ENCODE measurements around the gene PDCD1. TPM values are rescaled to one million over a fixed set of nuclear protein-coding genes. Genes with fewer than 3 reads are reported as not detected.
A peak's percentile ranks its signal among the peaks of the same experiment; 100 is the strongest.
"Not testable (repeated sequence)": the region's sequence is repeated elsewhere in the genome, so short reads cannot be mapped to it uniquely, and the experiment has no call there.

The PDCD1 gene
- total RNA-seq, result 1 to 10 TPM in 2 of 6 donors, under 1 TPM in 3, not detected in 1; 0.49 to 4.2 (median 0.91) TPM

DNA sequence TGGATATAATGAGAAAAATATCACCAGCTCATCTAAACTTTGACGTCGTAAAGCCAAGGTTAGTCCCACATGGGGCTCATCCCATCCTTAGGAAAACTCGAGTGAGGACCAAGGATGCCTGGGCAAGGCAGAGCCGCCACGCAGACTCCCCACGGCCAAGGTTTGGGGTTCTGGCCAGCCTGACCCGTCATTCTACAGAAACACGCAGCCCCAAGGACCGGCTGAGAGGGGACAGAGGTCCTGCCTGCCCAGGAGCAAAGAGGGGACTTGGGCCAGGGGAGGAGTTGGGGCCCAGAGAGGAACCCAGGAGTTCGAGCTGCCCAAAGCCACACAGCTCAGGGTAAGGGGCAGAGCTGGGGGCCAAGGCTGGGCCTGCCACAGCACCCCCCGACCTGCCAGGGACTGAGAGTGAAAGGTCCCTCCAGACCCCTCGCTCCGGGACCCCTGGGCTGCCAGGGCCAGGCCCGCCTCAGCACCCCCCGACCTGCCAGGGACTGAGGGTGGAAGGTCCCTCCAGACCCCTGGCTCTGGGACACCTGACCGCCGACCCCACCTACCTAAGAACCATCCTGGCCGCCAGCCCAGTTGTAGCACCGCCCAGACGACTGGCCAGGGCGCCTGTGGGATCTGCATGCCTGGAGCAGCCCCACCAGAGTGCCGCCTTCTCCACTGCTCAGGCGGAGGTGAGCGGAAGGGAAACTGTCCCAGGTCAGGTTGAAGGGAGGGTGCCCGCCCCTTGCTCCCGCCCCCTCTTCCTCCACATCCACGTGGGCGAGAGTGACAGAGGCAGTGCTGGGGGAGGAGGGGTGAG, at the start of gene PDCD1:
PDCD1 (minus strand) TSS at position 689 of the 811 bp plus-strand sequence; CDS start at position 633, 56 bp downstream.
- Histone ChIP-seq H3K4me1 (peaks cover 5 to 20% (median 12%) of the 10 kb centered on the region in 4 donors), H3K36me3 (no peaks in the 10 kb centered on the region), H3K27me3 (peaks cover 0 to 5% (median 2%) of the 10 kb centered on the region in 4 donors), H3K9me3 (no peaks in the 10 kb centered on the region), H3K27ac (peak within 1 kb of the TSS; percentile 38 to 84 (median 70)), H3K4me3 (peak within 1 kb of the TSS in 3 of 4 donors; percentile 23 to 33 (median 30))
- DNase-seq, result peak in 1 of 2 donors; percentile 83
- ATAC-seq (ENCODE audit: low FRiP score in 2 of 2), result no peak
- 58 to 91% methylated on average over 6 to 24 of the region's 28 CpGs for WGBS, 2 donors
- TF ChIP-seq POLR2A (IDR thresholded peaks at IDR 0.05) (peak in 1 of 4 donors; percentile 43), EP300 (IDR thresholded peaks at IDR 0.05) (no peak), POLR2AphosphoS5 (IDR thresholded peaks at IDR 0.05) (no peak)
- TF ChIP-seq, protein P1, sequence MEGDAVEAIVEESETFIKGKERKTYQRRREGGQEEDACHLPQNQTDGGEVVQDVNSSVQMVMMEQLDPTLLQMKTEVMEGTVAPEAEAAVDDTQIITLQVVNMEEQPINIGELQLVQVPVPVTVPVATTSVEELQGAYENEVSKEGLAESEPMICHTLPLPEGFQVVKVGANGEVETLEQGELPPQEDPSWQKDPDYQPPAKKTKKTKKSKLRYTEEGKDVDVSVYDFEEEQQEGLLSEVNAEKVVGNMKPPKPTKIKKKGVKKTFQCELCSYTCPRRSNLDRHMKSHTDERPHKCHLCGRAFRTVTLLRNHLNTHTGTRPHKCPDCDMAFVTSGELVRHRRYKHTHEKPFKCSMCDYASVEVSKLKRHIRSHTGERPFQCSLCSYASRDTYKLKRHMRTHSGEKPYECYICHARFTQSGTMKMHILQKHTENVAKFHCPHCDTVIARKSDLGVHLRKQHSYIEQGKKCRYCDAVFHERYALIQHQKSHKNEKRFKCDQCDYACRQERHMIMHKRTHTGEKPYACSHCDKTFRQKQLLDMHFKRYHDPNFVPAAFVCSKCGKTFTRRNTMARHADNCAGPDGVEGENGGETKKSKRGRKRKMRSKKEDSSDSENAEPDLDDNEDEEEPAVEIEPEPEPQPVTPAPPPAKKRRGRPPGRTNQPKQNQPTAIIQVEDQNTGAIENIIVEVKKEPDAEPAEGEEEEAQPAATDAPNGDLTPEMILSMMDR (IDR thresholded peaks at IDR 0.05), result no peak

DNA sequence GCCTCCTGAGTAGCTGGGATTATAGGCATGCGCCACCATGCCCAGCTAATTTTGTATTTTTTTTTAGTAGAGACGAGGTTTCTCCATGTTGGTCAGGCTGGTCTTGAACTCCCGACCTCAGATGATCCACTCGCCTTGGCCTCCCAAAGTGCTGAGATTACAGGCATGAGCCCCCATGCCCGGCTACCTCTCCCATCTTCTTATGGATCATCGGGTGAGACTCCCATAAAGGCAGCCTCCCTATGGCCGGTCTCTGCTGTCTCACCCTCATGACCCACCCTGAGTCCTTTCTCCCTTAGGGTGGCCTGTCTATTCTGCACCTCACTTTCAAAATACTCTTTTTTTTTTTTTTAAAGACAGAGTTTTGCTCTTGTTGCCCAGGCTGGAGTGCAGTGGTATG, 49.1 kb upstream of the PDCD1 start:
- not testable (repeated sequence) for H3K36me3 ChIP-seq; H3K4me1 ChIP-seq; ATAC-seq (ENCODE audit: low FRiP score in 2 of 2); H3K9me3 ChIP-seq; H3K27me3 ChIP-seq; H3K4me3 ChIP-seq; H3K27ac ChIP-seq
- DNase-seq, result peak in 1 of 2 donors; percentile 5
- 85 to 98% methylated on average over 7 of the region's 7 CpGs for WGBS, 2 donors

DNA sequence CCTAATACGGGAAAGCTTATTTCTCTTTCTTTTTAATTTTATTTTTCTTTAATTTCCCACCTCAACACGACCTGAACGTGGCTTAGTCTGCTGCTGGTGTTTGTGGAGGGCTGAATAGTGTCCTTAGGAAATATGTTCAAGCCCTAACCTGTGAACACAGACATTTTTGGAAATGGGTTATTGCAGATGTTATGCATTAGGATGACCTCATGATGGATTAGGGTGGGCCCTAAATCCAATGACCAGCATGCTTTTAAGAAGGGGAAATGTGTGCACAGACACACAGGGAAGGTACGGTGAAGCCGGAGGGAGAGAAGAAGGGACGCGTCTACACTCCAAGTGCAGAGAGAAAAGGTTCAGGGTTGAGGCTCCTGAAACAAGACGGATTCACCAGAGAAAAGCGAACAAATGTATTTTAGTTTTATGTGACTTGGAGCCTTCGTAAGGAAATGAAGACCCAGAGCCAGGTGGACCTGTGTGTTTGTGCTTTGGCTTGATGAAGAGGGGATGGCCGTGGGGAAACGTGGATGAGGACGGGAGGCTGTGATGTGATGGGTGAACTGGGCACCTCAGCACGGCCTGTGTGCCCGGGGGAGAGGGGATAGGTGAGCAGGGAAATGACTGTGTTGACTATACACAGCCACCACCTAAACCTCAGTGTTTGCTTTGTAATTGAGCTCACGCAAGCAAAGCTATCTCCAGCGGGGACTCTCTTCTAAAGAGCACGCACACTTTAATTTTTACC, 48.3 kb upstream of the PDCD1 start:
- H3K27ac ChIP-seq, result no peak overlapping the region
- TF ChIP-seq POLR2AphosphoS5 (IDR thresholded peaks at IDR 0.05), result no peak
- no peak for TF ChIP-seq EP300 (IDR thresholded peaks at IDR 0.05)
- TF ChIP-seq POLR2A (IDR thresholded peaks at IDR 0.05), result no peak
- TF ChIP-seq, protein P1 (IDR thresholded peaks at IDR 0.05), result no peak
- H3K9me3 ChIP-seq, result no peaks in the 10 kb centered on the region
- H3K4me3 ChIP-seq, result no peak overlapping the region
- H3K36me3 ChIP-seq, result no peaks in the 10 kb centered on the region
- ATAC-seq (ENCODE audit: low FRiP score in 2 of 2) (no peak), DNase-seq (peak in 1 of 2 donors; percentile 14)
- H3K27me3 ChIP-seq, result no peaks in the 10 kb centered on the region
- peaks cover 0 to 8% (median 0%) of the 10 kb centered on the region in 4 donors for H3K4me1 ChIP-seq
- WGBS, 2 donors, result 90% methylated on average over 18 of the region's 18 CpGs

DNA sequence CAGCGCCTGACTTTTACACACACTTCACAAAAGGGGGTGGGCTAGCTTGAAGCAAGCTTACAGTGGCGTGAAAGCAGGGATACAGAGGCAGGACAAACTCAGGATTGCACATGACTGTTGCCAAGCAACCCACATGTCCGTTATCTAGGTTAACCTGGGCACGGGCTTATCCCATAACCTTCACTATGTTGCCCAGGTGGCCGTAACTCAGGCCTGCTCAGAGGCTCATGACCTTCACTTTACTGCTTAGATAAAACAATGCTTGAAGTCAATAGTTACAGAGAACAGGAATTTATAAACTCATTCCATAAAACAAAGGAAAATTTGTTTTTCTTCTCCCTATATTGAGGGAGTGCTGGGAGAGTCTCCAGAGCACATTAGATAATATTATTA, 47.7 kb upstream of the PDCD1 start:
- DNase-seq, result peak in 1 of 2 donors; percentile 5
- H3K27me3 ChIP-seq; H3K36me3 ChIP-seq; H3K4me3 ChIP-seq; H3K9me3 ChIP-seq; H3K27ac ChIP-seq; ATAC-seq (ENCODE audit: low FRiP score in 2 of 2): not testable (repeated sequence)
- peaks cover 0 to 14% (median 2%) of the 10 kb centered on the region in 4 donors for H3K4me1 ChIP-seq
- 91 to 92% methylated on average over 5 of the region's 5 CpGs for WGBS, 2 donors

DNA sequence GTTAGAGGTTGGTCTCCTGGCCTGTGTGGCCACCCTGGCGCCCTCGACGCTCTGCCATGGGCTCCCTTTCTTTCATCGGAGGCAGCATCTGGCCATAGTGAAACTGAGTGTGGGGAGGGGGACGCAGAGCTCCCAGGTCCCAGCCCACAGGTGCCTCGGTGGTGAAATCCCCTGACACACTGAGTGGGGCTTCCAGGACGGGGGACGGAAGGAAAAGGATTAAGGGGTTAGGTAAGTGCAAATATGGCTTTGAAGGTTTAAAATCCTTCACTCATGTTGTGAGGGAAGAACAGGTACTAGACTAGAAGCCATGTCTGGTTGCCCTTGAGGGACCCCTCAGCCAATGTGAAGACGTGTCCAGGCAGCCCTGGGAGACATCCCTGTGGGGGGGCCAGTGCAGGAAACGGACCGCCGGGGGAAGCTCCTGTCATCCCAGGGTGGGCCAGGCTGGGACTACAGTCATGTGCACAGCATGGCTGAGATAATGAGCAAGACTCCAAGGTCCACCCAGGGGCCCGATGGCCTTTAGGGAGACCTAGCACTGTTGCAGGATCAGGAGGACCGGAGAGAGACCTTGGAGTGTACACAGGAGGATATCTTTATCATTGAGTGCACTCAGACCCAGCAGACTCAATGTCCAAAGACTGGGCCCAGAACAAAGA, 47.2 kb upstream of the PDCD1 start:
- H3K4me1 ChIP-seq, result peaks cover 0 to 15% (median 2%) of the 10 kb centered on the region in 4 donors
- no peak for ATAC-seq (ENCODE audit: low FRiP score in 2 of 2)
- TF ChIP-seq POLR2A (IDR thresholded peaks at IDR 0.05), result no peak
- TF ChIP-seq, protein P1 (IDR thresholded peaks at IDR 0.05), result no peak
- TF ChIP-seq EP300 (IDR thresholded peaks at IDR 0.05), result no peak
- TF ChIP-seq POLR2AphosphoS5 (IDR thresholded peaks at IDR 0.05), result no peak
- no peak overlapping the region for H3K4me3 ChIP-seq
- 87 to 93% methylated on average over 14 of the region's 14 CpGs for WGBS, 2 donors
- no peak overlapping the region for H3K27ac ChIP-seq
- H3K27me3 ChIP-seq, result no peaks in the 10 kb centered on the region
- DNase-seq, result peak; percentile 11 to 54
- no peaks in the 10 kb centered on the region for H3K9me3 ChIP-seq
- H3K36me3 ChIP-seq, result no peaks in the 10 kb centered on the region

Measured in upper lobe of left lung (tissue), 6 donors.